Spinal cord (tissue), 10 donors: ENCODE measurements around the gene QPCT. TPM values are rescaled to one million over a fixed set of nuclear protein-coding genes. Genes with fewer than 3 reads are reported as not detected.
A peak's percentile ranks its signal among the peaks of the same experiment; 100 is the strongest.

Experiments
- DNase-seq, 6 donors: peaks; one replicate each; pipeline versions ENCODE4 v3.0.0 to v3.0.0-alpha.2; 2013 to 2015; ENCODE audit warnings: low spot score in 6 of 6, low read depth in 4 of 6
- H3K27ac ChIP-seq: one replicate; pipeline ENCODE4 v1.5.1; 2013; ENCODE audit warnings: low read depth, low read length, control low read depth
- H3K27me3 ChIP-seq: one replicate; pipeline ENCODE4 v1.6.1; 2013; ENCODE audit warnings: low read length; ENCODE audit not compliant: control insufficient read depth, insufficient read depth
- H3K36me3 ChIP-seq: one replicate; pipeline ENCODE4 v1.6.1; 2013; ENCODE audit warnings: low read length; ENCODE audit not compliant: control insufficient read depth, insufficient read depth
- H3K4me1 ChIP-seq: one replicate; pipeline ENCODE4 v1.6.1; 2013; ENCODE audit warnings: low read length; ENCODE audit not compliant: control insufficient read depth, insufficient read depth
- H3K4me3 ChIP-seq: one replicate; pipeline ENCODE4 v1.5.1; 2013; ENCODE audit warnings: low read depth, low read length, control low read depth
- H3K9me3 ChIP-seq: one replicate; pipeline ENCODE4 v1.6.1; 2013; ENCODE audit warnings: low read length; ENCODE audit not compliant: control insufficient read depth, insufficient read depth
- WGBS: methylation state at CpG from one replicate; pipeline ENCODE4 v1.1.5; 2013; ENCODE audit warnings: missing lambda C conversion rate; ENCODE audit not compliant: insufficient coverage; 5-methylcytosine and 5-hydroxymethylcytosine counted together
- polyA plus RNA-seq, 2 donors: library from polyadenylated mRNA; unstranded; fragments of 120-200 nt; gene quantifications; one replicate each; pipeline ENCODE4 v1.2.1, GENCODE V29; 2013; ENCODE audit not compliant: insufficient read length in 2 of 2
- total RNA-seq, 2 donors: library from RNA; depleted of rRNA in 1 of 2; stranded (reverse); fragments of 120-200 nt in 1 of 2; fragments of >200 nt in 1 of 2; gene quantifications; one replicate each; pipeline versions ENCODE4 v1.2.3 to v1.2.4, GENCODE V29; 2013 to 2014
- donor health status: healthy.

QPCT gene
- total and polyA plus RNA-seq, 4 donors = 10.4 to 26.5 (median 25.8) TPM

DNA sequence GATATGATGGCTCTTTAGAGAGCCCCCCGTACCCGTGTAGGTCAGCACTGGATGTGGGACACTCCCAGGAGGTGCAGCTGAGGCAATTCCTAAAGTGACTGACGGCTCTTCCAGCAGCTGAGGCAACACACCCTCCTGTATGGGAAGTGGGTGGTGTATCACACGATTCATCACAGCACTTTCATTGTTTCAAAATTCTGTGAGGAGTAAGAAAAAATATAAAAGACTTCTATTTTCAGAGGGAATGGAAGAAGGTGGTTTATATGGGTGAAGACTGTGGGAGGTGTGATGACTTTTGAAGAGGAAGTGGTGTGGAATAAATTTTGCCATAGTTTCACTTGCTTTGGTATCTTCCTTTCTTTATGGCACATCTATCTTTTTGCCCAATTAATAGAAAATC is 22.3 kb downstream of the QPCT start:
- no peak overlapping the region for H3K27ac ChIP-seq
- WGBS = 90% methylated on average over 2 of the region's 4 CpGs

DNA sequence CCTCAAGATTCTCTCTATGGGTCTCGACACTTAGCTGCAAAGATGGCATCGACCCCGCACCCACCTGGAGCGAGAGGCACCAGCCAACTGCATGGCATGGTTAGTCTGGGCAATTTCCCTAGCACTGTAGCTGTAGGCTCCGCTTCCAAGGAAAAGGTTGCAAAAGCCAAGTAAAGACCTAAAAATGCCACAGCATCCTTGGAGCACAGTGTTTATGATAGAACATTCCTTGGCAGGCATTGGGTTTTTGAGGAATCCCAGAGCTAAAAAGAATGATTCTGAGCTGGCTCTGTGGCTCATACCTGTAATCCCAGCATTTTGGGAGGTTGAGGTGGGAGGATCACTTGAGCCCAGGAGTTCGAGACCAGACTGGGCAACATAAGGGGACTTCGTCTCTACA is 22.9 kb downstream of the QPCT start:
- no peak overlapping the region for H3K27ac ChIP-seq
- H3K9me3 ChIP-seq = no peaks in the 10 kb centered on the region
- H3K27me3 ChIP-seq = no peaks in the 10 kb centered on the region
- no peaks in the 10 kb centered on the region for H3K36me3 ChIP-seq
- DNase-seq = no peak
- no peak overlapping the region for H3K4me3 ChIP-seq
- H3K4me1 ChIP-seq = no peaks in the 10 kb centered on the region
- WGBS = 91% methylated on average over 5 of the region's 7 CpGs

More for the DNA sequence above, 22.3 kb downstream of the QPCT start:
- Histone ChIP-seq H3K4me1 (no peaks in the 10 kb centered on the region), H3K27me3 (no peaks in the 10 kb centered on the region), H3K36me3 (no peaks in the 10 kb centered on the region), H3K9me3 (no peaks in the 10 kb centered on the region), H3K4me3 (no peak overlapping the region)
- DNase-seq = no peak

DNA sequence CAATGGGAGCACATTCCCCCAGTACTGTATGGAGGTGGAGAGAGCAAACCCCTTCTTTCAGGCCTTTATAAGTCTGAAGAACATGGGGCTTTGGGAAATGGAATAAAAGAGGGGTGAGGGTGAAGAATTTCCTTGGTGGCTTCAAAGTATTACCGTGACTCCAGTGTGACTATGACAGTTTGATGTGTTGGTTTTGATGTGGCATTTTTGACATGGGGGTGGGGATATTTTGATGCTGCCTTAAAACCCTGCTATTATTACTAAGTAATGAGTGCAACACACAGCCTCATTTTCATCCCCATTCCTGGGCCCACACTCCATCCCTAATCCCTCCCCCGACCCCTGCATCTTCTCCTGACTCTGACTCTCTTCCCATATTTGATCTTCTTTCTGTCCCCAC is 23.6 kb downstream of the QPCT start:
- H3K4me3 ChIP-seq = no peak overlapping the region
- no peak overlapping the region for H3K27ac ChIP-seq
- no peak for DNase-seq
- H3K4me1 ChIP-seq = no peaks in the 10 kb centered on the region
- WGBS = 88% methylated on average over 1 of the region's 2 CpGs
- H3K27me3 ChIP-seq = no peaks in the 10 kb centered on the region
- no peaks in the 10 kb centered on the region for H3K9me3 ChIP-seq
- H3K36me3 ChIP-seq = no peaks in the 10 kb centered on the region

DNA sequence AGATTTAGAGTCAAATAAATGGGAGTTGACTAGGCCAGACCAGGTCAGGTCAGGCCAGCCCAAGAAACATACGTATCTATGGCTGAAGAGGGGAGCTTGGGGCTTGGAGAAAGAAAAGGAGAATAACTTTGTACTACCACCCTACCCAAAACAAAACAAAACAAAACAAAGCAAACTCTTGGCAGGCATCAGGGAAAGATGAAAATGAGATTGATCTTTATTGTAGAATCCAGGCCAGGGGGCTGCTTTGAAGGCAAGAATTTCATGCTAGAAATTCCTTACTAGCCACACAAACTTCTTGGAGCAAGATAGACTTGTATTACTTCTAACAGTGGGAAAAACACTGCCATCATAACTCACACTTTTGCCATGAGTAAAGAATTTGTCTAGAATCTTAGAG is 26.2 kb downstream of the QPCT start:
- H3K36me3 ChIP-seq = no peaks in the 10 kb centered on the region
- no peak overlapping the region for H3K4me3 ChIP-seq
- no peaks in the 10 kb centered on the region for H3K27me3 ChIP-seq
- H3K27ac ChIP-seq = no peak overlapping the region
- H3K4me1 ChIP-seq = no peaks in the 10 kb centered on the region
- H3K9me3 ChIP-seq = no peaks in the 10 kb centered on the region
- DNase-seq = no peak
- WGBS = no CpG with 5 or more reads among the region's 1 CpG

DNA sequence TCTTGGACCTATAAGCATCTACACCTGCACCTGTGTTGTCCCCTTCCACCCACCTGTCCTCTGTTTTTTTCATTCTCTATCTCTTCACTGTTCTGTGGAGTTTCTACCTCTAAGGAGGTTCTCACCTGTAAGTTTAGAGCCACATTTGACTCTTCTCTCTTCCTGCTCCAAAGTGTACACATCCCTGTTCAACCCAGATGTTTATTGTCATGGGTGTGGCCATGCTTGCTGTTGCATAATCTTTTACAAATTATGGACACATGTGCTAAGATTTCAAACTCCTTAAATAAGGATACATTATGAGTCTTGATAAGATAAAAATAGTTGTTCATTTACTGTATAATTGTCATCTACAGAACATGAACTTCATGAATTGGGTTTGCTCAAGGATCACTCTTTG is 27.6 kb downstream of the QPCT start:
- Histone ChIP-seq H3K9me3 (no peaks in the 10 kb centered on the region), H3K27me3 (no peaks in the 10 kb centered on the region), H3K36me3 (no peaks in the 10 kb centered on the region), H3K27ac (no peak overlapping the region), H3K4me1 (no peaks in the 10 kb centered on the region), H3K4me3 (no peak overlapping the region)
- DNase-seq = no peak

DNA sequence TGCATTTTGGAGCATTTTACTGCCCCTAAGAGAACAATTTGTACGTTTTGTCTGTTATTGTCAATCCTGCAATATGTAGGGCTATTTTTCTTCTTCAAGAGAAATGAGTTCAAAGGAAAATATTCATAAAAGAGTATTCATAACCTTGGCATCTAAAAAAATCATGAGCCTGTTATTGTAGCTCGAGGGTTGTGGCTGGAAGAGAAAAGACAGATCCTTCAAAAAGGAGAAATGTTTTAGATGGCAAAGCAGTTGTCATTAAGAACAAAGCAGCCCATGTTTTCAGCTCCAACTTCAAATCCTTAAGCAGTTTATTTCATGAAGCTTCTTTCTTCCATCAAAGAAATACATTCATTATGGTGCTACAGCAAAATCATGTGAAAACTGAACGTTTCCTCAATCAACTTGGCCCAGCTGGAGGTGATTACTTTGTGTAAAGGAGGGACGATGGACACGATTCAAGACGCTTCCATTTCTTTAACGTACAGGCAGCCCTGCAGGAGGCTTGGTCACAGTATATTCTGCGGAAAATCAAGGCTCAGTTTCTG is 31.4 kb downstream of the QPCT start:
- Histone ChIP-seq H3K9me3 (no peaks in the 10 kb centered on the region), H3K36me3 (no peaks in the 10 kb centered on the region), H3K4me1 (no peaks in the 10 kb centered on the region), H3K27me3 (no peaks in the 10 kb centered on the region), H3K4me3 (peak overlapping the region; percentile 17), H3K27ac (peak overlapping the region; percentile 64)
- WGBS = no CpG with 5 or more reads among the region's 8 CpGs
- DNase-seq = peak in 2 of 6 donors; percentile 42 to 58

DNA sequence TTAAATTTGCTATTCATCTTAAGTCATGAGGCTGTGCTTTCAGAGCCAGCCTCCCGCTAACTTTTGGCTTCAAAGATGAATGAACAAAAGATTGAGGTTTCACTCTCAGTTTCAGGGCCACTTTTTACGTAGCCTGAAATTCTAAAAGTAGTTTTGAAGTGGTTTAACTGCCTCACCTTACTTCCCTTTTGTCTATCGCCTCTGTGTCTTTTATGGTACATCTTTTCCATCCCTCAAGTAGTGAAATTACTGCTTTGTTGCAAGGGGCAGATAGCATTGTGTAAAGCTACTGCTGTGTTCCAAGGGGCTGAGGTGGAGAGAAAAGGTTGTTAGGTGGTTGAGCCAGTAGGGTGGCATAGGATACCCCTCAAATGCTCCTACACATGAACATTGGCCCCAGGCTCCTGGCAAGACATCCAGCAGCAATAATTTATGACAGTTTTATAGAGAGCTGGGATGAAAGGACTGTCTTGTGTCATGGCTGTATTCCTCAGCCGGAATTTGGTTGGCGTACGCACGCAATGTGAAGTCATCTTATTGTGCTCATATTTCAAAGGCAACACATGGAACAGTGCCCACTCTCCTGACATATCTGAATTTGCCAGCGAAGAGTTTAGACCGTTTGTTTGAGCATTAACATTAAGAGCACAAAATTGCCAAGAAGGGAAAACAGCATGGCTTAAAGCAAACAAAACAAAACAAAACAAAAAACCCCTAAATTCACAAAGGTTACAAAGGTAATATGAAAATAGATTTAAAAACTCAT is 32.2 kb downstream of the QPCT start:
- 18% methylated on average over 2 of the region's 9 CpGs for WGBS
- Histone ChIP-seq H3K4me3 (peak overlapping the region; percentile 17), H3K36me3 (no peaks in the 10 kb centered on the region), H3K9me3 (no peaks in the 10 kb centered on the region), H3K27ac (peak overlapping the region; percentile 64), H3K4me1 (no peaks in the 10 kb centered on the region), H3K27me3 (no peaks in the 10 kb centered on the region)
- peak in 2 of 6 donors; percentile 66 to 68 for DNase-seq

DNA sequence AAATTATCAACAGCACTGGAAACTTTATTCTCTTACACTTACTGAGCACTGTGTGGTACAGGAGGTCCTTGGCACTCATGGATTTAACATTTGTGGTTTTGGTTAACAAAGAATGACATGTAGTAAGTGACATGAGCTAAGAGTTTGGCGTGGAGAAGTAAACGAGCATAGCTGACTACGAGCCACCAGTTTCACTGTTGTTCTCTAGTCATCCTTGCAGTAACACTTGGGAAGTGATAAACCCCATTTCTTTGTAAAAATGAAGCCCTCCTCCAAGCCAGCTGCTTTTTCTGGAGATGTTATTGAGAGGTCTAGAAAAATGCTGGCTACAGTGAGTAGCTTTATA is 32.7 kb downstream of the QPCT start:
- H3K4me3 ChIP-seq = no peak overlapping the region
- H3K36me3 ChIP-seq = no peaks in the 10 kb centered on the region
- 52% methylated on average over 3 of the region's 3 CpGs for WGBS
- no peak overlapping the region for H3K27ac ChIP-seq
- H3K4me1 ChIP-seq = no peaks in the 10 kb centered on the region
- peak in 2 of 6 donors; percentile 14 to 39 for DNase-seq
- H3K9me3 ChIP-seq = no peaks in the 10 kb centered on the region
- no peaks in the 10 kb centered on the region for H3K27me3 ChIP-seq

DNA sequence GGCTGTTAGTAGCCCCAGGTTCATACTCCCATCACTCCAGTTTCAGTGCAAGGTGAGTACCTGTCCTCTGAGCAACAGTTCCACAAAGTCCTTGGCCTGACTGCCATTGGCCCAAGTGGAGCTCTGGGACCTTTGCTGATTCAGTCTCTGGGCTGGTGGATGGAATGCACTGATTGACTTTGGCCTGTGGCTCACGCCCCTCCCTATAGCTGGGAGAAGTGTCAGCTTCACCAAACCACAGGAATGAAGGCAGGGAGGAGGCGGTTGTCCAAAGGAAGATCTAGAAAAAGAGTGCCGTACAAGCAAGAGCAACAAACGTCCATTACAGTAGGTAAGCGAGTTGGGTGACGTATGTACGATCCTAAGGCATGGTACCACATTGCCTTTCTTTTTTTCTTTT is 34.0 kb downstream of the QPCT start:
- no peaks in the 10 kb centered on the region for H3K27me3 ChIP-seq
- H3K4me3 ChIP-seq = no peak overlapping the region
- WGBS = 96% methylated on average over 7 of the region's 7 CpGs
- H3K27ac ChIP-seq = no peak overlapping the region
- no peaks in the 10 kb centered on the region for H3K36me3 ChIP-seq
- H3K4me1 ChIP-seq = no peaks in the 10 kb centered on the region
- no peak for DNase-seq
- no peaks in the 10 kb centered on the region for H3K9me3 ChIP-seq

DNA sequence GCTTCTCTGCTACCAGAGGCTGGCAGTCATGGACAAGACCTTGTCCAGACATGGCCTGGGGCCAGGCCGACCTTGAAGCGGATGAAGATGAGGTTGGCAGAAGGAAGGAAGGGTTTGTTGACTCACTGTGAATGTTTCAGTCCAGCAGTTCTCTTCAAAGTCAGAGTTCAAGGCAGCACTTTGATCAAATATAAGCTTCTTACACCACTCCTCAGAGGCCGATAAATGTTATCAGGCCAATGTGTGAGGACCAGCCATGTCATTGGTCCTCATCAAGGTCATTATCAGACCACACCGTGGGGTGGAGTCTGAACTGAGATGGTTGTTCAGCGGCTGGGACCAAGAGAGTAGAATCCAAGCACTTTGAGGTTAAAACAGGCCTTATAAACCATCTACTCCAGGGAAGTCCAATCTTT is 35.5 kb downstream of the QPCT start:
- 92% methylated on average over 2 of the region's 5 CpGs for WGBS
- DNase-seq = no peak
- H3K27me3 ChIP-seq = no peaks in the 10 kb centered on the region
- H3K9me3 ChIP-seq = no peaks in the 10 kb centered on the region
- H3K36me3 ChIP-seq = no peaks in the 10 kb centered on the region
- no peaks in the 10 kb centered on the region for H3K4me1 ChIP-seq
- H3K27ac ChIP-seq = no peak overlapping the region
- H3K4me3 ChIP-seq = no peak overlapping the region
